GM12891 (cell line): Measurements from ENCODE around the gene ZNF655.

Experiments
- POLR2A ChIP-seq: IDR thresholded peaks from 2 replicates; pipeline ENCODE4 v1.6.1; 2011; ENCODE audit warnings: low read depth, low read length, control low read depth
- TAF1 ChIP-seq: IDR thresholded peaks from 2 replicates; pipeline ENCODE4 v1.6.1; 2011; ENCODE audit warnings: low read depth, low read length, control low read depth

DNA sequence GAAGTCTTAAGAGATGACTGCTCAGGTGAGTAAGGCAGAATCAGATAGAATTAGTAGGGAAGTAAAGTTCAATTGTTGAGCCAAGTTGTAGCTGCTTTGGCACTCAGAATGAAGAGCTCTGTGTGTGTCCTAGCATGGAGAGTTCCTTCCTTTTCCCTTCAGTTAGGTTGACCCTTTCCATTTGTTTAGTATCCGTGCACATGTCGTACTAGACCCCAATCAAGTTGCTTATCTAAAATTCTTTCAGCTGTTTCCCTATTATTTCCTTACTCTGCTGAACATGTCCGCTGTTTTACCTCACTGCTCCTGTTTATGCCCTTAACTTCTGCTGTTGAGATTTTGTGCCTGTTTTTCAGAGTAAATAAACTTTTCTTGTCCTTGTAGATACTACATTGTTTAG, 13.3 kb downstream of the ZNF655 start:
- TF ChIP-seq TAF1 (no peak), POLR2A (no peak)
